GM20431 (cell line): ENCODE measurements around the gene UBE2G2.

Experiments
- in situ Hi-C: fragments of 300-500 bp; cut with MseI, MboI; formaldehyde crosslinking; loops from one replicate; pipeline ENCODE4 v1.15.0; 2020; ENCODE audit warnings: low sequenced_read_pairs; ENCODE audit not compliant: unreplicated experiment

The UBE2G2 gene

GRCh38 chr21:44767834-44768831 lies 33.5 kb downstream of the UBE2G2 start:
- in situ Hi-C loops: no loop called here

GRCh38 chr21:44766818-44767354 lies 34.7 kb downstream of the UBE2G2 start:
- in situ Hi-C loops: no loop called here

GRCh38 chr21:44766014-44766817 lies 35.4 kb downstream of the UBE2G2 start:
- in situ Hi-C loops: no loop called here

GRCh38 chr21:44765231-44766013 lies 36.2 kb downstream of the UBE2G2 start:
- in situ Hi-C loops: no loop called here

GRCh38 chr21:44764319-44765230 lies 37.0 kb downstream of the UBE2G2 start:
- in situ Hi-C loops: no loop called here

- in situ Hi-C loops: no loop called here
Observed at GRCh38 chr21:44763451-44764318, 37.9 kb downstream of the UBE2G2 start.

GRCh38 chr21:44763050-44763378 lies 38.6 kb downstream of the UBE2G2 start:
- in situ Hi-C loops: no loop called here

GRCh38 chr21:44762221-44763049 lies 39.2 kb downstream of the UBE2G2 start:
- in situ Hi-C loops: no loop called here

- in situ Hi-C loops: no loop called here
Observed at GRCh38 chr21:44761747-44762208, 39.8 kb downstream of the UBE2G2 start.

- in situ Hi-C loops: no loop called here
Observed at GRCh38 chr21:44761011-44761729, 40.5 kb downstream of the UBE2G2 start.

GRCh38 chr21:44760376-44760775 lies 41.2 kb downstream of the UBE2G2 start:
- in situ Hi-C loops: no loop called here

GRCh38 chr21:44759628-44760285 lies 41.9 kb downstream of the UBE2G2 start:
- in situ Hi-C loops: no loop called here

- in situ Hi-C loops: no loop called here
Observed at GRCh38 chr21:44758781-44759627, 42.6 kb downstream of the UBE2G2 start.

- in situ Hi-C loops: no loop called here
Observed at GRCh38 chr21:44758141-44758561, 43.5 kb downstream of the UBE2G2 start.

GRCh38 chr21:44757731-44758130 lies 43.9 kb downstream of the UBE2G2 start:
- in situ Hi-C loops: no loop called here
